Measurements from ENCODE around the gene SLC37A1.

Gene SLC37A1

DNA sequence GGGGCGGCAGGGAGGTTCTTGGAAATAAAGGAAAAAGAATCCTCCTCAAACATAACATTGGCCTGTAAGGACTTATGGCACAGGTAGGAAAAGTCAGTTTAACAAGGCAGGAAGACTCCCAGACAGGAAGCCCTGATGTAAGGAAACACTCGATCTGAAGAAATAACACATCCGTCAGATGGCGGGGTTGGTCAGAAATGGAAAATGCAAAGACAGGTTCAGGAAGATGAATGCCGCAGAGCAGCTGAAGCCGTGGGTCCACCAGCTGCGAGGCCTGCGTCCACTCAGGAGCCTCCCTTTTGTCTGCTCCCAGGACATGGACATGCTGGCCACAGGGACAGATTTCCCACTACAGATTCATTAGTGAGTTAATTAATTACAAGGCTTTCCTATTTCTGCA, 21.5 kb upstream of the SLC37A1 start:
- H3K4me3 ChIP-seq (replicated peaks; ENCODE audit: insufficient read depth, low read length): no peak overlapping the region
- TF ChIP-seq GABPA (IDR thresholded peaks at IDR 0.05; ENCODE audit: low read depth) (no peak), POLR2AphosphoS5 (IDR thresholded peaks at IDR 0.05; ENCODE audit: low read depth) (no peak), SPI1 (IDR thresholded peaks at IDR 0.05; ENCODE audit: borderline replicate concordance, low read depth) (no peak)
- TF ChIP-seq, protein P1, sequence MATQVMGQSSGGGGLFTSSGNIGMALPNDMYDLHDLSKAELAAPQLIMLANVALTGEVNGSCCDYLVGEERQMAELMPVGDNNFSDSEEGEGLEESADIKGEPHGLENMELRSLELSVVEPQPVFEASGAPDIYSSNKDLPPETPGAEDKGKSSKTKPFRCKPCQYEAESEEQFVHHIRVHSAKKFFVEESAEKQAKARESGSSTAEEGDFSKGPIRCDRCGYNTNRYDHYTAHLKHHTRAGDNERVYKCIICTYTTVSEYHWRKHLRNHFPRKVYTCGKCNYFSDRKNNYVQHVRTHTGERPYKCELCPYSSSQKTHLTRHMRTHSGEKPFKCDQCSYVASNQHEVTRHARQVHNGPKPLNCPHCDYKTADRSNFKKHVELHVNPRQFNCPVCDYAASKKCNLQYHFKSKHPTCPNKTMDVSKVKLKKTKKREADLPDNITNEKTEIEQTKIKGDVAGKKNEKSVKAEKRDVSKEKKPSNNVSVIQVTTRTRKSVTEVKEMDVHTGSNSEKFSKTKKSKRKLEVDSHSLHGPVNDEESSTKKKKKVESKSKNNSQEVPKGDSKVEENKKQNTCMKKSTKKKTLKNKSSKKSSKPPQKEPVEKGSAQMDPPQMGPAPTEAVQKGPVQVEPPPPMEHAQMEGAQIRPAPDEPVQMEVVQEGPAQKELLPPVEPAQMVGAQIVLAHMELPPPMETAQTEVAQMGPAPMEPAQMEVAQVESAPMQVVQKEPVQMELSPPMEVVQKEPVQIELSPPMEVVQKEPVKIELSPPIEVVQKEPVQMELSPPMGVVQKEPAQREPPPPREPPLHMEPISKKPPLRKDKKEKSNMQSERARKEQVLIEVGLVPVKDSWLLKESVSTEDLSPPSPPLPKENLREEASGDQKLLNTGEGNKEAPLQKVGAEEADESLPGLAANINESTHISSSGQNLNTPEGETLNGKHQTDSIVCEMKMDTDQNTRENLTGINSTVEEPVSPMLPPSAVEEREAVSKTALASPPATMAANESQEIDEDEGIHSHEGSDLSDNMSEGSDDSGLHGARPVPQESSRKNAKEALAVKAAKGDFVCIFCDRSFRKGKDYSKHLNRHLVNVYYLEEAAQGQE (IDR thresholded peaks at IDR 0.05; ENCODE audit: insufficient replicate concordance, low read depth): no peak
- TF ChIP-seq, protein P2, sequence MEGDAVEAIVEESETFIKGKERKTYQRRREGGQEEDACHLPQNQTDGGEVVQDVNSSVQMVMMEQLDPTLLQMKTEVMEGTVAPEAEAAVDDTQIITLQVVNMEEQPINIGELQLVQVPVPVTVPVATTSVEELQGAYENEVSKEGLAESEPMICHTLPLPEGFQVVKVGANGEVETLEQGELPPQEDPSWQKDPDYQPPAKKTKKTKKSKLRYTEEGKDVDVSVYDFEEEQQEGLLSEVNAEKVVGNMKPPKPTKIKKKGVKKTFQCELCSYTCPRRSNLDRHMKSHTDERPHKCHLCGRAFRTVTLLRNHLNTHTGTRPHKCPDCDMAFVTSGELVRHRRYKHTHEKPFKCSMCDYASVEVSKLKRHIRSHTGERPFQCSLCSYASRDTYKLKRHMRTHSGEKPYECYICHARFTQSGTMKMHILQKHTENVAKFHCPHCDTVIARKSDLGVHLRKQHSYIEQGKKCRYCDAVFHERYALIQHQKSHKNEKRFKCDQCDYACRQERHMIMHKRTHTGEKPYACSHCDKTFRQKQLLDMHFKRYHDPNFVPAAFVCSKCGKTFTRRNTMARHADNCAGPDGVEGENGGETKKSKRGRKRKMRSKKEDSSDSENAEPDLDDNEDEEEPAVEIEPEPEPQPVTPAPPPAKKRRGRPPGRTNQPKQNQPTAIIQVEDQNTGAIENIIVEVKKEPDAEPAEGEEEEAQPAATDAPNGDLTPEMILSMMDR (IDR thresholded peaks at IDR 0.05; ENCODE audit: insufficient read depth, low read length): no peak
- peaks cover 12% of the 10 kb centered on the region for H3K27me3 ChIP-seq (ENCODE audit: insufficient read depth, poor library complexity, severe bottlenecking)
- DNase-seq (ENCODE audit: low read depth in 1 of 2, low spot score in 1 of 2): no peak
- H3K27ac ChIP-seq (replicated peaks): no peak overlapping the region

DNA sequence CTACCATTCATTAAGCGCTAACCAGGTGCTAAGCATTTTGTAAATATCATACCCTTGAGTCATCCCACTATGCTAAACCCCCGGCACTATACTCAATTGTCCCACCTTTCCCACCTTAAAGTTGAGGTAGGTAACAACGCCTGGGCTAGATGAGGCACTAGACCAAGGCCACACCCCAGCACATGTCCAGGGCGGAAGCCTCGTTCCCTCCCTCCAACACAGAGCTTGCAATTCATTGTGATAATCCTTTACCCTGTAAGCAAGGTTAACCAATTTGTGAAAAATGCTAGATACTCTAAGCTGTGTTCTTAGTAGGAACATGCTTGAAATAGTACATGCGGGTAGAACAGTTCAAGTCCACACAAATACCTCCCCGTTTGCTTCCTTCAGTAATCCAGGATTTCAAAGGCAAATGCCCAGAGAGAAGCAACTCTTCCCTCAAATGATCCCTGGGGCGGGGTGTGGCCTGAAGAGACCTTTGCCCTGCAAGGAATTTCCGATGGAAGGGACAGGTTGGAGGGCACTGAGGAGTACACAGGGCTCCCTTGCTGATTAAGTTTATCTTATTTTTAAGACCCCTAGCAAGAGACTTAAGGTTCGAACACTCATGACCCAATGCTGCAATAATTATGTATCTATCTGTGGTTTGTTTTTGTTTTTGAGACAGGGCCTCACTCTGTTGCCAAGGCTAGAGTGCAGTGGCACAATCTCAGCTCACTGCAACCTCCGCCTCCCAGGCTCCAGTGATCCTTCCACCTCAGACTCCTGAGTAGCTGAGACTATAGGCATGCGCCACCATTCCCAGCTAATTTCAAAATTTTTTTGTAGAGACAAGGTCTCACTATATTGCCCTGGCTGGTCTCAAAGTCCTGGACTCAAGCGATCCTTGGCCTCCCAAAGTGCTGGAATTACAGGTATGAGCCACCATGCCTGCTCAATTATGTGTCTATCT, 20.3 kb upstream of the SLC37A1 start:
- TF ChIP-seq, protein P2 (IDR thresholded peaks at IDR 0.05; ENCODE audit: insufficient read depth, low read length): no peak
- TF ChIP-seq, protein P1 (IDR thresholded peaks at IDR 0.05; ENCODE audit: insufficient replicate concordance, low read depth): no peak
- TF ChIP-seq POLR2AphosphoS5 (IDR thresholded peaks at IDR 0.05; ENCODE audit: low read depth) (no peak), SPI1 (IDR thresholded peaks at IDR 0.05; ENCODE audit: borderline replicate concordance, low read depth) (no peak), GABPA (IDR thresholded peaks at IDR 0.05; ENCODE audit: low read depth) (no peak)
- H3K27ac ChIP-seq (replicated peaks): no peak overlapping the region
- peaks cover 12% of the 10 kb centered on the region for H3K27me3 ChIP-seq (ENCODE audit: insufficient read depth, poor library complexity, severe bottlenecking)
- DNase-seq (ENCODE audit: low read depth in 1 of 2, low spot score in 1 of 2): no peak
- no peak overlapping the region for H3K4me3 ChIP-seq (replicated peaks; ENCODE audit: insufficient read depth, low read length)

DNA sequence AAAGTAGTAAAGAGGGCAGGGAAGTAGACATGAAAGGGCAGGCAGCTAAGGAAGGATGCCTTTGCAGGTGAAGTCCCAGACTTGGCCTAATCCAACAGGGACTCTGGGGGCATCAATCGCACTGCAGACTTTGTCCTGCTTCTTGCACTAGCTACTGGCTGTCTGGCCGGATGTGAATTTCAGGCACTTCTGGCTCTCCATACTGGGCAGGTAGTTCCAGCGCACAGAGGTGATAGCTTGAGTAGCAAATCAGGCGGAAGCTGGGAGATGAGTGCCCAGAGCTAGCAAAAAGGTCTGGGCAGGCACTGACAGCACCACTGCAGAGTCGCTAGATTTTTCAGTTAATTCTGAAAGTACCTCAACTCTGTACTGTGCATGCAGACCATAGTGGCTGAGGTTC, 18.6 kb upstream of the SLC37A1 start:
- no peak for DNase-seq (ENCODE audit: low read depth in 1 of 2, low spot score in 1 of 2)
- peaks cover 8% of the 10 kb centered on the region for H3K27me3 ChIP-seq (ENCODE audit: insufficient read depth, poor library complexity, severe bottlenecking)
- H3K4me3 ChIP-seq (replicated peaks; ENCODE audit: insufficient read depth, low read length): no peak overlapping the region
- TF ChIP-seq, protein P2 (IDR thresholded peaks at IDR 0.05; ENCODE audit: insufficient read depth, low read length): no peak
- TF ChIP-seq GABPA (IDR thresholded peaks at IDR 0.05; ENCODE audit: low read depth): no peak
- no peak for TF ChIP-seq POLR2AphosphoS5 (IDR thresholded peaks at IDR 0.05; ENCODE audit: low read depth)
- TF ChIP-seq, protein P1 (IDR thresholded peaks at IDR 0.05; ENCODE audit: insufficient replicate concordance, low read depth): no peak
- no peak for TF ChIP-seq SPI1 (IDR thresholded peaks at IDR 0.05; ENCODE audit: borderline replicate concordance, low read depth)
- H3K27ac ChIP-seq (replicated peaks): no peak overlapping the region
